ENCODE results near the gene KANK2. TPM values are rescaled to one million over a fixed set of nuclear protein-coding genes. Genes with fewer than 3 reads are reported as not detected.

The KANK2 gene
- total RNA-seq, 4 donors from 2014 or later = 156 to 414 (median 327) TPM

GRCh38 chr19:11127905-11128304 is 69.4 kb downstream of the KANK2 start:
- no peak for TF ChIP-seq CTCF (IDR thresholded peaks at IDR 0.05; ENCODE audit: low read depth)

DNA sequence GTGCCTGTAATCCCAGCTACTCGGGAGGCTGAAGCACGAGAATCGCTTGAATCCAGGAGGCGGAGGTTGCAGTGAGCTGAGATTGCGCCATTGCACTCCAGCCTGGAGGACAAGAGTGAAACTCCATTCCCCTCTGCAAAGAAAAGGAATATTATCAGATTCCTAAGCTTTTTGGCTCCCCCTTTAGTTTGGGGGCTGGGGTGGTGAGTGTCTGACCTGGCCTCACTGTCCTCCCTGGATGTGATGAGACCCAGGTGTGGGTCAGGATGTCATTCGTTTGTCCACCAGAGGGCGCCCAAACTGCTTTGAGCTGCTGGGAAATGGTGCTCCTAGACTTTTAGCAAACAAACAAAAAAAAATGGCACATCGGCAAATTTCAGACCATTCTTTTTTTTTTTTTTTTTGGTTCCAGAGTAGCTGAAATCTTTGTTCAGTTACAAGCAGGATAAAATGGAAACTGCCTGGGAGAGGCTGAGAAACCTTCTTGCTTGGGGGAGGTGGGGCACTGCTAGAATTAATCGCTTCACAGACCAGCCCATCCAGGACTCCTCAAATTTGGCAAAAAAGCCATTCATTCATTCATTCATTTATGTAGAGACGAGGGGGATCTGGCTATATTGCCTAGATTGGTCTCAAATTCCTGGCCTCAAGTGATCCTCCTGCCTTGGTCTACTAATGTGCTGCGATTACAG is 71.2 kb downstream of the KANK2 start:
- no peak for TF ChIP-seq CTCF (IDR thresholded peaks at IDR 0.05; ENCODE audit: low read depth)

DNA sequence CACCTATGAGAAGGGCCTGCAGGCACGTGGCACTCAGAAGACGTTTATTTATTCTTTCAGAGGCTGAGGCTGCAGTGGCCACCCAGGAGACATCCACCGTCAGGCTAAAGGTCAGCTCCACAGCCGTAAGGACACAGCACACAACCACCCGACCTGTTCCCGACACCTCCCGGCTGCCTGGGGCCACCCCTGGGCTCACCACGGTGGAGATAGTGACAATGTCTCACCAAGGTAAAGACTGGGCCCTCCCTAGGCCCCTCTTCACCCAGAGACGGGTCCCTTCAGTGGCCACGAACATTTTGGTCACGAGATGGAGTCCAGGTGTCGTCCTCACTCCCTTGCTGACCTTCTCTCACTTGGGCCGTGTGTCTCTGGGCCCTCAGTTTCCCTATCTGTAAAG is 74.2 kb downstream of the KANK2 start:
- no peak for TF ChIP-seq CTCF (IDR thresholded peaks at IDR 0.05; ENCODE audit: low read depth)

GRCh38 chr19:11116507-11116906 is 80.8 kb downstream of the KANK2 start:
- TF ChIP-seq CTCF (IDR thresholded peaks at IDR 0.05; ENCODE audit: low read depth) = no peak

GRCh38 chr19:11115895-11116446 is 81.4 kb downstream of the KANK2 start:
- no peak for TF ChIP-seq CTCF (IDR thresholded peaks at IDR 0.05; ENCODE audit: low read depth)

DNA sequence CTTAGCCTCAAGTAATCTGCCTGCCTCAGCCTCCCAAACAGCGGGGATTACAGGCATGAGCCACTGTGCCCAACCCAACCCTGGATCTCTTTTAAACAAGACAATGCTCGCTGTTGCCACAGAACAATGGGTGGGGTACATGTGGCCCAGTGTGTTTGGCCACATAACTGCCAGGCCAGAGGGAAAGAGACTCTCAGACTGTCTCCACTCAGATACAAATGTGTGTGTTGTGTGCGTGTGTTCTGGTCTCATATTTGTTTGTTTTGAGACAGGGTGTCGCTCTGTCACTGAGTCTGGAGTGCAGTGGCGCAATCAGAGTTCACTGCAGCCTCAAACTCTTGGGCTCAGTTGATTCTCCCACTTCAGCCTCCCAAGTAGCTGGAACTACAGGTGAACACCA is 82.3 kb downstream of the KANK2 start:
- TF ChIP-seq CTCF (IDR thresholded peaks at IDR 0.05; ENCODE audit: low read depth) = no peak

Other genes with a start within 250 kb of the KANK2 start
- 10 to 100 TPM; 29.7 to 57.5 (median 39.1) TPM for gene SMARCA4, start 236.5 kb downstream of the KANK2 start, total RNA-seq
- gene LDLR, start 108.1 kb downstream of the KANK2 start, total RNA-seq = 10 to 100 TPM; 11.0 to 31.1 (median 23.3) TPM
- 1 to 10 TPM; 1.3 to 5.1 (median 4.2) TPM for gene SPC24, start 41.8 kb downstream of the KANK2 start, total RNA-seq
- gene ANGPTL8, start 42.1 kb upstream of the KANK2 start, total RNA-seq = 10 to 100 TPM in 2 of 4 donors, 1 to 10 TPM in 2; 1.9 to 27.7 (median 14.8) TPM
- gene DOCK6, start 65.0 kb upstream of the KANK2 start, total RNA-seq = 100 to 1,000 TPM in 1 of 4 donors, 10 to 100 TPM in 3; 28.4 to 149 (median 40.6) TPM
- not detected for gene TSPAN16, start 98.6 kb upstream of the KANK2 start, total RNA-seq
- 10 to 100 TPM in 3 of 4 donors, 1 to 10 TPM in 1; 8.0 to 13.4 (median 11.5) TPM for gene RAB3D, start 142.1 kb upstream of the KANK2 start, total RNA-seq
- gene TMEM205, start 148.7 kb upstream of the KANK2 start, total RNA-seq = 100 to 1,000 TPM; 154 to 170 (median 160) TPM
- 10 to 100 TPM in 3 of 4 donors, 1 to 10 TPM in 1; 4.6 to 33.2 (median 15.7) TPM for gene CCDC159, start 149.0 kb upstream of the KANK2 start, total RNA-seq
- gene PLPPR2, start 157.9 kb upstream of the KANK2 start, total RNA-seq = 10 to 100 TPM in 2 of 4 donors, 1 to 10 TPM in 2; 4.2 to 19.6 (median 9.3) TPM
- 1 to 10 TPM in 2 of 4 donors, under 1 TPM in 1, not detected in 1; 0.66 to 3.0 (median 1.0) TPM for gene SWSAP1, start 177.1 kb upstream of the KANK2 start, total RNA-seq
- gene EPOR, start 186.8 kb upstream of the KANK2 start, total RNA-seq = 1 to 10 TPM; 1.5 to 8.1 (median 5.0) TPM
- gene RGL3, start 221.8 kb upstream of the KANK2 start, total RNA-seq = 10 to 100 TPM in 1 of 4 donors, 1 to 10 TPM in 3; 4.7 to 17.5 (median 6.1) TPM
- under 1 TPM in 2 of 4 donors, not detected in 2; 0.17 to 0.33 TPM for gene ODAD3, start 237.6 kb upstream of the KANK2 start, total RNA-seq
- gene PRKCSH, start 238.1 kb upstream of the KANK2 start, total RNA-seq = 100 to 1,000 TPM in 1 of 4 donors, 10 to 100 TPM in 3; 45.0 to 109 (median 76.1) TPM

Data from subcutaneous adipose tissue (tissue), 4 donors.